ENCODE results near the gene RBM14. TPM values are rescaled to one million over a fixed set of nuclear protein-coding genes. Genes with fewer than 3 reads are reported as not detected.

Gene RBM14
- total RNA-seq, 4 donors from 2014 or later, result 31.8 to 76.9 (median 62.9) TPM

- Histone ChIP-seq H3K9me3 (no peaks in the 10 kb centered on the region), H3K4me3 (replicated peaks in 1 of 3) (no peak overlapping the region), H3K27ac (no peak overlapping the region), H3K36me3 (peaks cover 9 to 10% of the 10 kb centered on the region in 2 donors), H3K4me1 (peaks cover 0 to 7% of the 10 kb centered on the region in 2 donors), H3K27me3 (no peaks in the 10 kb centered on the region)
- no peak for TF ChIP-seq POLR2A (IDR thresholded peaks at IDR 0.05)
- TF ChIP-seq CTCF (IDR thresholded peaks at IDR 0.05), result no peak
- WGBS, 2 donors, result 69 to 80% methylated on average over 4 of the region's 4 CpGs
- no peak for DNase-seq
- intact Hi-C loops (cut with DNase I), result no loop called here
Observed at GRCh38 chr11:66609721-66610617, 6.5 kb upstream of the RBM14 start.

- no peaks in the 10 kb centered on the region for H3K36me3 ChIP-seq
- no peak overlapping the region for H3K4me3 ChIP-seq (replicated peaks in 1 of 3)
- intact Hi-C loops (cut with DNase I), result no loop called here
- no peak for DNase-seq
- TF ChIP-seq CTCF (IDR thresholded peaks at IDR 0.05) (no peak), POLR2A (IDR thresholded peaks at IDR 0.05) (no peak)
- H3K9me3 ChIP-seq, result no peaks in the 10 kb centered on the region
- H3K27me3 ChIP-seq, result no peaks in the 10 kb centered on the region
- H3K4me1 ChIP-seq, result peaks cover 5 to 9% of the 10 kb centered on the region in 2 donors
- no peak overlapping the region for H3K27ac ChIP-seq
- WGBS, 2 donors, result 95 to 100% methylated on average over 1 of the region's 1 CpG
Observed at GRCh38 chr11:66612458-66612857, 4.0 kb upstream of the RBM14 start.

GRCh38 chr11:66614073-66614472 is 2.4 kb upstream of the RBM14 start:
- intact Hi-C loops (cut with DNase I), result no loop called here
- TF ChIP-seq CTCF (IDR thresholded peaks at IDR 0.05) (no peak), POLR2A (IDR thresholded peaks at IDR 0.05) (no peak)

GRCh38 chr11:66617155-66617834 is 865 bp downstream of the RBM14 start:
- Histone ChIP-seq H3K4me1 (peaks cover 42 to 51% of the 10 kb centered on the region in 2 donors), H3K4me3 (replicated peaks in 1 of 3) (peak overlapping the region; percentile 58 to 85 (median 82)), H3K27me3 (no peaks in the 10 kb centered on the region), H3K9me3 (no peaks in the 10 kb centered on the region), H3K27ac (peak overlapping the region; percentile 86 to 92 (median 89)), H3K36me3 (no peaks in the 10 kb centered on the region)
- no peak for TF ChIP-seq CTCF (IDR thresholded peaks at IDR 0.05)
- no peak for TF ChIP-seq POLR2A (IDR thresholded peaks at IDR 0.05)
- WGBS, 2 donors, result 0 to 2% methylated on average over 16 to 19 of the region's 38 CpGs
- peak; percentile 71 to 72 for DNase-seq
- intact Hi-C loops (cut with DNase I), result loop anchor here (2.0 kb wide), 1 partner anchor 22 kb away; the partner anchor contains the start of gene RBM4

More at GRCh38 chr11:66614073-66614472, 2.4 kb upstream of the RBM14 start:
- no peaks in the 10 kb centered on the region for H3K9me3 ChIP-seq
- DNase-seq, result no peak
- no peaks in the 10 kb centered on the region for H3K36me3 ChIP-seq
- no peak overlapping the region for H3K4me3 ChIP-seq (replicated peaks in 1 of 3)
- WGBS, 2 donors, result 92 to 93% methylated on average over 13 of the region's 13 CpGs
- no peaks in the 10 kb centered on the region for H3K27me3 ChIP-seq
- H3K4me1 ChIP-seq, result peaks cover 19 to 25% of the 10 kb centered on the region in 2 donors
- no peak overlapping the region for H3K27ac ChIP-seq
